Sigmoid colon (tissue), 4 donors: ENCODE results near the gene NPW.

Experiments
- CTCF ChIP-seq, 4 experiments: fragments of 450-650 bp in 3 of 4; fragments of 200-600 bp in 1 of 4; IDR thresholded peaks; one replicate each; pipeline ENCODE4 v1.5.1; 2016 to 2019; ENCODE audit warnings: antibody characterized with exemption in 4 of 4, mild to moderate bottlenecking in 3 of 4, moderate library complexity in 2 of 4
- EP300 ChIP-seq, 4 donors: sonication (generic); formaldehyde crosslinking; IDR thresholded peaks; one replicate each; pipeline ENCODE4 v1.6.1; 2017; ENCODE audit warnings: antibody characterized with exemption in 4 of 4
- POLR2A ChIP-seq, 2 donors: fragments of 450-650 bp; IDR thresholded peaks; one replicate each; pipeline ENCODE4 v1.6.1; 2016; ENCODE audit warnings: antibody characterized with exemption in 2 of 2, mild to moderate bottlenecking in 2 of 2, moderate library complexity in 2 of 2
- POLR2AphosphoS5 ChIP-seq, 4 donors: sonication (generic); formaldehyde crosslinking; IDR thresholded peaks; one replicate each; pipeline ENCODE4 v1.6.1; 2017; ENCODE audit warnings: antibody characterized with exemption in 4 of 4

- TF ChIP-seq CTCF (IDR thresholded peaks at IDR 0.05) (no peak), POLR2A (IDR thresholded peaks at IDR 0.05) (no peak), POLR2AphosphoS5 (IDR thresholded peaks at IDR 0.05) (no peak), EP300 (IDR thresholded peaks at IDR 0.05) (no peak)
Observed at GRCh38 chr16:1998852-1999801, 20.5 kb upstream of the NPW start.
